ENCODE data around the gene PLBD1. TPM values are rescaled to one million over a fixed set of nuclear protein-coding genes. Genes with fewer than 3 reads are reported as not detected.

The PLBD1 gene
- total RNA-seq, 2 donors from 2014 or later, result 5.7 to 19.5 TPM

DNA sequence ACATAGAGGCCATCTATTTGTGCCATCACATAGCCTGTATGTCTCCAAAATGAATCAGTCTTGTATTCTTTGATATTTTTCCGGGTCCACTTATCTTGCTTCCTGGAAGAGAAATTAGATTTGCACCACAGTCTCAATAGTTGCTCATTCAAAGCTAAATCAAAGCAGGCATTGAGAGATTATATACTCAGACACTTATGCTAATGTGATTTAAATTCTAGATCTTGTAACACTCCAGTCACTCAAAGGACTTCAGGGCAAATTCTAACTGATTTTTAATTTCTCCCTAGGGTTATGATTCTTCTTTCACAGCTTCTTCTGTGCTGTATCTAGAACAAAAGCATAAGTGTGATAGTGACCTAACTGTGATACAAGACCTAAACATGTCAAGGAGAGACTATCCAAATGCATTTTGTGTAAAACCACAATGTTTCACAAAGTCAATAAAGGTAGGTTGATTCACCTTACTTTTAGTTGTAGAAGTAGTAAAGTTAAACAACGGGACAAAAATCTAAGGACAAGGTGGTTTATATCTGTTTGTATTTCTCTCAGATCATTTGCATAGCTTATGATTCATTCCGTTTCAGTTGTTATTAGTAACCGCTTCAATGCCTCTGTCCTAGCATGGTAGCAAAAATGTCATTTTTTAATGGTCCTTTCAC is 26.8 kb downstream of the PLBD1 start:
- Histone ChIP-seq H3K4me1 (replicated peaks) (no peaks in the 10 kb centered on the region), H3K9me3 (no peaks in the 10 kb centered on the region), H3K36me3 (no peaks in the 10 kb centered on the region), H3K27ac (no peak overlapping the region), H3K27me3 (replicated peaks; ENCODE audit: insufficient read depth) (no peaks in the 10 kb centered on the region), H3K4me3 (no peak overlapping the region)
- no peak for DNase-seq (ENCODE audit: low spot score)
- 60% methylated on average over 4 of the region's 4 CpGs for WGBS
- intact Hi-C loops (cut with DNase I), result no loop called here
- TF ChIP-seq POLR2AphosphoS5 (IDR thresholded peaks at IDR 0.05) (no peak), POLR2A (IDR thresholded peaks at IDR 0.05) (no peak), CTCF (IDR thresholded peaks at IDR 0.05) (no peak)

GRCh38 chr12:14537088-14537487 is 30.6 kb downstream of the PLBD1 start:
- TF ChIP-seq POLR2A (IDR thresholded peaks at IDR 0.05) (no peak), POLR2AphosphoS5 (IDR thresholded peaks at IDR 0.05) (no peak), CTCF (IDR thresholded peaks at IDR 0.05) (no peak)
- Histone ChIP-seq H3K4me3 (no peak overlapping the region), H3K27ac (no peak overlapping the region), H3K9me3 (no peaks in the 10 kb centered on the region), H3K4me1 (replicated peaks) (no peaks in the 10 kb centered on the region), H3K27me3 (replicated peaks; ENCODE audit: insufficient read depth) (no peaks in the 10 kb centered on the region), H3K36me3 (no peaks in the 10 kb centered on the region)
- no peak for DNase-seq (ENCODE audit: low spot score)
- intact Hi-C loops (cut with DNase I), result no loop called here
- WGBS, result 51% methylated on average over 5 of the region's 5 CpGs

DNA sequence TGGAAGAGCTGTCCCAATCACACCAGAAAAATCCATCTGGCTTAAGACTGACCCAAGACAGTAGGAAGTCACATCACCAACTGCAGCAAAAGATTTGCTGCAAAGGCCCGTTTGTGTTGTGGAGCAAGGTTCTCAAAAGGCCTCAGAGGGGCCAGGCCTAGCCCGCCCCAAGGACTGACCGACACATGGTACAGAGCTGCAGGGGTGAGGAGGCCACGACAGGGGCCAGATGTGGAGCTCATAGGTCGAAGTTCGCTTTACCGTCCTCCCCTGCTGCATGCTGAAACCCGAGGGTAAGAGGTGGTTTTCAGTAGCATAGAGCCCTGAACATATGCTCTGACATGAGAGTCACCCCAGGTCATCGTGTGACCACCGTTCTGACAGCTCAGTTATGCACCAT is 35.5 kb downstream of the PLBD1 start:
- WGBS, result 84% methylated on average over 10 of the region's 10 CpGs
- Histone ChIP-seq H3K36me3 (no peaks in the 10 kb centered on the region), H3K27ac (no peak overlapping the region), H3K4me1 (replicated peaks) (no peaks in the 10 kb centered on the region), H3K27me3 (replicated peaks; ENCODE audit: insufficient read depth) (no peaks in the 10 kb centered on the region), H3K4me3 (no peak overlapping the region), H3K9me3 (no peaks in the 10 kb centered on the region)
- DNase-seq (ENCODE audit: low spot score), result no peak
- intact Hi-C loops (cut with DNase I), result no loop called here
- TF ChIP-seq CTCF (IDR thresholded peaks at IDR 0.05), result no peak
- no peak for TF ChIP-seq POLR2A (IDR thresholded peaks at IDR 0.05)
- no peak for TF ChIP-seq POLR2AphosphoS5 (IDR thresholded peaks at IDR 0.05)

DNA sequence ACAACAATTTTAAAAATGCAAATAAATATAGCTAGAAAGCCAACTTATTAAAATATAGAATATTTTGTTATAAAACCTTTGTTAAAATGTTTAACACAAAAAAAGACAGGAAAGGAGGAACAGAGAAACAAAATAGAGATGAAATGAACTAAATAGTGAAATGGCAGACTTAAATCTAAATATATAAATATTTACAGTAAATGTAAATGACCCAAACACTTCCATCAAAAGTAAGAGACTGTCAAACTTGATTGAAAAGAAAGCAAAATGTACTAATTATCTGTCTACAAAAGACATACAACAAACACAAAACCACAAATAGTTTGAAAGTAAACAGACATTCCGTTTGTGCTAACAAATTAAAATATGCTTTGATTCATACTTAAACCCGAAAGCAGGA is 41.7 kb downstream of the PLBD1 start:
- Histone ChIP-seq H3K9me3 (no peaks in the 10 kb centered on the region), H3K4me1 (replicated peaks) (no peaks in the 10 kb centered on the region), H3K27me3 (replicated peaks; ENCODE audit: insufficient read depth) (no peaks in the 10 kb centered on the region), H3K27ac (no peak overlapping the region), H3K36me3 (no peaks in the 10 kb centered on the region), H3K4me3 (no peak overlapping the region)
- DNase-seq (ENCODE audit: low spot score), result no peak
- no peak for TF ChIP-seq POLR2A (IDR thresholded peaks at IDR 0.05)
- intact Hi-C loops (cut with DNase I), result no loop called here
- WGBS, result 63% methylated on average over 2 of the region's 2 CpGs

DNA sequence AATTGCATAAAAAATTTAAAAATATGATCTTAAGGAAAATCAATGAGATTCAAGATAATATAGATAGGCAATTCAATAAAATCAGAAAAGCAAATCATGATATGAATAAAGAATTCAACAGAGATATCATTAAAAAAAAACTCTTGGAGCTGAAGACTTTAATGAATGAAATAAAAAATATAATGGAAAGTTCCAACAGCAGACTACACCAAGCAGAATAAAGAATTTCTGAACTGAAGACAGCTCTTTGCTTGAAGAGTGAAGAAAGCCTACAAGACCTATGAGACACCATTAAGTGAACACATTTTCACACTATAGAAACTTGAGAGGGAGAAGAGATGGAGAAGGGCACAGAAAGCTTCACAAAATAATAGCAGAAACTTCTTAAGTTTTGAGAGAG is 45.9 kb downstream of the PLBD1 start:
- Histone ChIP-seq H3K4me3 (no peak overlapping the region), H3K36me3 (no peaks in the 10 kb centered on the region), H3K27me3 (replicated peaks; ENCODE audit: insufficient read depth) (no peaks in the 10 kb centered on the region), H3K9me3 (no peaks in the 10 kb centered on the region), H3K4me1 (replicated peaks) (no peaks in the 10 kb centered on the region), H3K27ac (no peak overlapping the region)
- intact Hi-C loops (cut with DNase I), result no loop called here
- DNase-seq (ENCODE audit: low spot score), result no peak
- TF ChIP-seq POLR2A (IDR thresholded peaks at IDR 0.05) (no peak), CTCF (IDR thresholded peaks at IDR 0.05) (no peak), POLR2AphosphoS5 (IDR thresholded peaks at IDR 0.05) (no peak)
